Measurements from ENCODE around the gene ASTN2.

- TF ChIP-seq CTCF (IDR thresholded peaks at IDR 0.05) (no peak), POLR2A (IDR thresholded peaks at IDR 0.05) (no peak), POLR2AphosphoS5 (IDR thresholded peaks at IDR 0.05) (no peak), EP300 (IDR thresholded peaks at IDR 0.05) (no peak)
Measured at GRCh38 chr9:116647515-116647809, 767.4 kb downstream of the ASTN2 start.

All from sigmoid colon (tissue), 4 donors.